ENCODE data around the gene XRN2. TPM values are rescaled to one million over a fixed set of nuclear protein-coding genes. Genes with fewer than 3 reads are reported as not detected.
A peak's percentile ranks its signal among the peaks of the same experiment; 100 is the strongest.

XRN2 gene
- total RNA-seq, 3 donors from 2014 or later = 35.3 to 47.7 (median 43.2) TPM

DNA sequence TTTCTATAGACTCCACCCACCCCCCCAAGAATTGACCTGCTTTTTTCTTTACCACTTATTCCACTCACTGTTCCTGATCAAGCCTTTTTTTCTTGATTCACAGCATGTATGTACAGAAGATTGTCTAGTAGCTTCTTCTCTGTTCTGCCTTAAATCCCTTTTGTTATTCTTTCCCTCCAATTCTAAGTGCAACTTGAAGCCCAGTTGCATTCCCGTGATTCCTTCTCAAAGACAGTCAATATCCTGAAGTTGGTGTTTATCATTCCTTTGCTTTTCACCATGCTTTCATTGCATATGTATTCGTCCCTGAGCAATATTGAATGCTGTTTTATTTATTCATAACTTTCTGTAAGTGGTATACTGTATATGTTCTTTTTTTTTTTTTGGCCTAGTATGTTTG is 21.0 kb downstream of the XRN2 start:
- Histone ChIP-seq H3K36me3 (ENCODE audit: low read depth) (no peaks in the 10 kb centered on the region), H3K4me3 (no peak overlapping the region), H3K9me3 (peaks cover 15% of the 10 kb centered on the region), H3K4me1 (ENCODE audit: low read depth) (peaks cover 4% of the 10 kb centered on the region)
- DNase-seq = no peak
- intact Hi-C loops (cut with DNase I, micrococcal nuclease) = no loop called here
- no peak for ATAC-seq
- TF ChIP-seq, protein P1, sequence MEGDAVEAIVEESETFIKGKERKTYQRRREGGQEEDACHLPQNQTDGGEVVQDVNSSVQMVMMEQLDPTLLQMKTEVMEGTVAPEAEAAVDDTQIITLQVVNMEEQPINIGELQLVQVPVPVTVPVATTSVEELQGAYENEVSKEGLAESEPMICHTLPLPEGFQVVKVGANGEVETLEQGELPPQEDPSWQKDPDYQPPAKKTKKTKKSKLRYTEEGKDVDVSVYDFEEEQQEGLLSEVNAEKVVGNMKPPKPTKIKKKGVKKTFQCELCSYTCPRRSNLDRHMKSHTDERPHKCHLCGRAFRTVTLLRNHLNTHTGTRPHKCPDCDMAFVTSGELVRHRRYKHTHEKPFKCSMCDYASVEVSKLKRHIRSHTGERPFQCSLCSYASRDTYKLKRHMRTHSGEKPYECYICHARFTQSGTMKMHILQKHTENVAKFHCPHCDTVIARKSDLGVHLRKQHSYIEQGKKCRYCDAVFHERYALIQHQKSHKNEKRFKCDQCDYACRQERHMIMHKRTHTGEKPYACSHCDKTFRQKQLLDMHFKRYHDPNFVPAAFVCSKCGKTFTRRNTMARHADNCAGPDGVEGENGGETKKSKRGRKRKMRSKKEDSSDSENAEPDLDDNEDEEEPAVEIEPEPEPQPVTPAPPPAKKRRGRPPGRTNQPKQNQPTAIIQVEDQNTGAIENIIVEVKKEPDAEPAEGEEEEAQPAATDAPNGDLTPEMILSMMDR (IDR thresholded peaks at IDR 0.05) = no peak

DNA sequence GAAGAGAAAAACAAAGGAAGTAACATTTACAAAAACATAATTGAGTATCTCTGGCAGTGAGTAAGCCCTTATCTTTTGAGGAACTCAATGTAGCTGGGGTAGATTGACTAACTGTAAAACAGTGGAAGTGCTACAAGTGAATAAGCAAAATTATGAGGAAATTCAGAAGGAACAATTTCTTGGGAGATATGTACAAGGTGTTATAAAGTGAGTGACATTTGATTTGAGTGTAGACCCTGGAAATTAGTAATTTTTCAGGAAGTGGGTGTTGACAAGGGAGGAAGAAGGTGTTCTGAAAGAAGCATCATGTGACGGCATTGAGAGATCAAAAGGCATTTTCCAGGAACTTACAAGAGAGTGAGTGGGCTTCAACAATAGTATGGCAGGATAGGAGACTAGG is 22.2 kb downstream of the XRN2 start:
- H3K36me3 ChIP-seq (ENCODE audit: low read depth) = no peaks in the 10 kb centered on the region
- DNase-seq (no peak), ATAC-seq (peak; percentile 75)
- intact Hi-C loops (cut with DNase I, micrococcal nuclease) = no loop called here
- TF ChIP-seq, protein P1 (IDR thresholded peaks at IDR 0.05) = no peak
- H3K9me3 ChIP-seq = peaks cover 5% of the 10 kb centered on the region
- peaks cover 4% of the 10 kb centered on the region for H3K4me1 ChIP-seq (ENCODE audit: low read depth)
- no peak overlapping the region for H3K4me3 ChIP-seq

DNA sequence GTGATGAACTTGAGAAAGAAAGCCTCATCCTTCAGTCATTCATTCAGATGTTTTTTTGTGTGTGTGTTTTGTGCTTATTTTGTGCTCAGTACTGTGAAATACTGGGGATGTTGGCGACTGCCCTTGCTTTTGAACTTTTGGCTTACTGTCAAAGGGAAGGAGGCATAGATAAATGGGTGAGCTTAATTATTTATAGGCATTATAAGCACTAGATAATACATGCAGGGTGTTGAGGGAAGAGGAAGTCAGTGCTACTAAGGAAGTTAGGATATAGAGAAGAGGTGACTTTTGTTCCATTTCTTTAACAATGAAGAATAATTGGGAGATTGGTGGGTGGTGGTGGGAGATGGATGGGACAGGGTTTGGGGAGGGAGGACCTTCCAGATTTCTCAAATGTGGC is 23.6 kb downstream of the XRN2 start:
- TF ChIP-seq, protein P1 (IDR thresholded peaks at IDR 0.05) = no peak
- DNase-seq (no peak), ATAC-seq (no peak)

DNA sequence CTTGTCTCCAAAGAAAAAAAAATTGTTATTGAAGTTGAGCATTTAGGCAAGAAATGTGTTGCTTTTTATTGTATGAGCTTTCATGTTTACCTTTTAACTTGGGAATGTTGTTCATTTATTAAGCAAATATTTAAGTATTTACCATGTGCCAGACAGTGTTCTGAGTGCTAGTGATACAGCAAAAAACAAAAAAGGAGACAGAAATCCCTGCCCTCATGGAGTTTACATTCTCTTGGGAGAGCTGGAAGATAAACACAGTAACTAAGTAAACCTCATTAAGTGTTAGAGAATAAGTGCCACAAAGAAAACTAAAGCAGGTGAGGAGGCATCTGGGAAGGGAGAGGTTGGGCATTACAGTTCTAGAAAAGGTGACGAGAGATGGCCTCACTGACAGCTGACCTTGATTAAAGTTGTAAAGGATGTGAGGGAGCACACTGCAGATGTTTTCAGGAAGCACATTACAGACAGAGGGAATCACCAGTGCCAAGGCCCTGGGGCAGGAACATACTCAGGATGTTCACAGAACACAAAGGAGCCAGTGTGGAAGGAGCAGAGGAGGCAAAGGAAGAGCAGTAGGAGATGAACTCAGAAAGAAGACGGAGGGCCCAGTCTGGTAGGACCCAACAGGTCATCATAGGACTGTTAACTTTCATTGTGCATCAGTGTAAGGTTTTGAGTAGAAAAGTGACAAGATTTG is 33.5 kb downstream of the XRN2 start:
- intact Hi-C loops (cut with DNase I, micrococcal nuclease) = no loop called here
- no peak for DNase-seq
- TF ChIP-seq, protein P1 (IDR thresholded peaks at IDR 0.05) = no peak
- no peaks in the 10 kb centered on the region for H3K4me1 ChIP-seq (ENCODE audit: low read depth)
- no peaks in the 10 kb centered on the region for H3K9me3 ChIP-seq
- no peak for ATAC-seq
- H3K4me3 ChIP-seq = no peak overlapping the region
- H3K36me3 ChIP-seq (ENCODE audit: low read depth) = no peaks in the 10 kb centered on the region

More for the DNA sequence above, 23.6 kb downstream of the XRN2 start:
- H3K9me3 ChIP-seq = peaks cover 5% of the 10 kb centered on the region
- H3K4me1 ChIP-seq (ENCODE audit: low read depth) = peaks cover 4% of the 10 kb centered on the region
- no peaks in the 10 kb centered on the region for H3K36me3 ChIP-seq (ENCODE audit: low read depth)
- H3K4me3 ChIP-seq = no peak overlapping the region
- intact Hi-C loops (cut with DNase I, micrococcal nuclease) = no loop called here

DNA sequence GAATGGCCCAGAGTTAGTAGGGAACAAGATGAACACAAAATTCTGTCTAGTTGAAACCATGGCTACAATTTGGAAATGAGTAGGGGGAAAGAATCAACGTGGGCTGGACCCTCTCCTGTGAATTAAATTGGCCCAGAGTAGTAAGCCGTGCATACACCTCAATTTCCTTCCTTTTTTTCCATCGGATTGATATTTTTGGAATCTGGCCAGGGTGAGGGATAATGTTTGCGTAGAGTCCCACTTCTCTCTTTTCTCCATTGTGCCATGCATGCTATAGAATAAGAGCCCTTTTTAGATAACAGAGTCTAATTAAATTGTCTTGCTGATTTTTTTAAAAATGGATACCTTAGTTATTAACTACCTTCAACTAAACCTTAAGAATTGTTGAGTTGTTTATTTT is 35.2 kb downstream of the XRN2 start:
- DNase-seq (no peak), ATAC-seq (no peak)
- TF ChIP-seq, protein P1 (IDR thresholded peaks at IDR 0.05) = no peak
- H3K4me1 ChIP-seq (ENCODE audit: low read depth) = no peaks in the 10 kb centered on the region
- intact Hi-C loops (cut with DNase I, micrococcal nuclease) = no loop called here
- H3K36me3 ChIP-seq (ENCODE audit: low read depth) = no peaks in the 10 kb centered on the region
- H3K4me3 ChIP-seq = no peak overlapping the region
- H3K9me3 ChIP-seq = no peaks in the 10 kb centered on the region

Measured in mucosa of descending colon (tissue), 3 donors.